Upper lobe of right lung (tissue), 1 donor: ENCODE measurements around the gene FADS2. TPM values are rescaled to one million over a fixed set of nuclear protein-coding genes. Genes with fewer than 3 reads are reported as not detected.

ENCODE experiments used
- ATAC-seq: fragments of 200-7000 bp; cut with Tn5 transposase; one replicate; pipeline ENCODE4 v1.9.1; 2020; ENCODE audit warnings: mild to moderate bottlenecking, moderate library complexity
- DNase-seq: peaks from one replicate; pipeline ENCODE4 v3.0.0-alpha.2; 2020
- H3K27ac ChIP-seq: fragments of 200-600 bp; one replicate; pipeline ENCODE4 v1.8.0; 2022
- H3K27me3 ChIP-seq: fragments of 200-600 bp; one replicate; pipeline ENCODE4 v1.8.0; 2022; ENCODE audit warnings: mild to moderate bottlenecking
- H3K36me3 ChIP-seq: fragments of 200-600 bp; one replicate; pipeline ENCODE4 v1.8.0; 2022
- H3K4me1 ChIP-seq: fragments of 200-600 bp; one replicate; pipeline ENCODE4 v1.8.0; 2022
- H3K4me3 ChIP-seq: fragments of 200-600 bp; one replicate; pipeline ENCODE4 v1.8.0; 2022; ENCODE audit warnings: mild to moderate bottlenecking
- H3K9me3 ChIP-seq: fragments of 200-600 bp; one replicate; pipeline ENCODE4 v1.8.0; 2022
- intact Hi-C: fragments of 100-400 bp; cut with DNase I; formaldehyde crosslinking; loops from one replicate; pipeline ENCODE4 v1.11.0; 2022
- total RNA-seq: library from RNA; stranded (reverse); fragmentation: NEBNext Ultra II Directional; extraction: Animal tissue kit (Norgen Biotek cat#: 25700); gene quantifications from one replicate; pipeline ENCODE4 v1.2.1, GENCODE V29; 2021
- TF ChIP-seq, protein P1 (sequence below): fragments of 200-600 bp; IDR thresholded peaks from one replicate; pipeline ENCODE4 v1.8.0; 2022; ENCODE audit warnings: antibody characterized with exemption
- donor health status: DM: no; HTN: yes; CAD: no; lungs with severe emphysema.

Gene FADS2
- total RNA-seq, 1 donor from 2014 or later, result 75.1 TPM

DNA sequence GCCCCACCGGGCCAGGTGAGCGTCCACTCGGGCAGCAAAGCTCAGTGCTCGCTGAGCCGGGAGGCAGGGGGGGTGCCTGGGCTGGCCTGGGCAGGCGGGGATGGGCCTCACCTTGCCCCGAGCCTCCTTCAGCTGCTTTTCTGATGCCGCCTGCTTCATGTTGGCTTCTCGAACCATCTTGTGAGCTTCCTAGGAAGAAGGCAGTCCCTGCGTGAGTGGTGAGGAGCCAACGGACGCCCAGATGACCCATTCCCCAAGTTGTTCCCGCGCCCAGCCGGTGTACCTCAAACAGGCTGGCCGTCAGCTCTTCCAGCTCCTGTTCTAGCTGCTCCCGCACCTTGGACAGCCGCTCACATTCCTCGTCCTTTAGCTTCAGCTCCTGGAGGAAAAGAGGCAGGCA lies 79.2 kb downstream of the FADS2 start:
- DNase-seq (no peak), ATAC-seq (no peak)
- H3K27ac ChIP-seq, result no peak overlapping the region
- no peaks in the 10 kb centered on the region for H3K9me3 ChIP-seq
- intact Hi-C loops, result no loop called here
- no peaks in the 10 kb centered on the region for H3K27me3 ChIP-seq
- peaks cover 6% of the 10 kb centered on the region for H3K4me1 ChIP-seq
- TF ChIP-seq, protein P1, sequence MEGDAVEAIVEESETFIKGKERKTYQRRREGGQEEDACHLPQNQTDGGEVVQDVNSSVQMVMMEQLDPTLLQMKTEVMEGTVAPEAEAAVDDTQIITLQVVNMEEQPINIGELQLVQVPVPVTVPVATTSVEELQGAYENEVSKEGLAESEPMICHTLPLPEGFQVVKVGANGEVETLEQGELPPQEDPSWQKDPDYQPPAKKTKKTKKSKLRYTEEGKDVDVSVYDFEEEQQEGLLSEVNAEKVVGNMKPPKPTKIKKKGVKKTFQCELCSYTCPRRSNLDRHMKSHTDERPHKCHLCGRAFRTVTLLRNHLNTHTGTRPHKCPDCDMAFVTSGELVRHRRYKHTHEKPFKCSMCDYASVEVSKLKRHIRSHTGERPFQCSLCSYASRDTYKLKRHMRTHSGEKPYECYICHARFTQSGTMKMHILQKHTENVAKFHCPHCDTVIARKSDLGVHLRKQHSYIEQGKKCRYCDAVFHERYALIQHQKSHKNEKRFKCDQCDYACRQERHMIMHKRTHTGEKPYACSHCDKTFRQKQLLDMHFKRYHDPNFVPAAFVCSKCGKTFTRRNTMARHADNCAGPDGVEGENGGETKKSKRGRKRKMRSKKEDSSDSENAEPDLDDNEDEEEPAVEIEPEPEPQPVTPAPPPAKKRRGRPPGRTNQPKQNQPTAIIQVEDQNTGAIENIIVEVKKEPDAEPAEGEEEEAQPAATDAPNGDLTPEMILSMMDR, result no peak
- no peak overlapping the region for H3K4me3 ChIP-seq
- H3K36me3 ChIP-seq, result no peaks in the 10 kb centered on the region

GRCh38 chr11:61907871-61908729 lies 80.0 kb downstream of the FADS2 start:
- ATAC-seq (no peak), DNase-seq (no peak)
- intact Hi-C loops, result no loop called here
- H3K27me3 ChIP-seq, result no peaks in the 10 kb centered on the region
- H3K36me3 ChIP-seq, result no peaks in the 10 kb centered on the region
- H3K9me3 ChIP-seq, result no peaks in the 10 kb centered on the region
- TF ChIP-seq, protein P1, result no peak
- H3K4me1 ChIP-seq, result peaks cover 6% of the 10 kb centered on the region
- no peak overlapping the region for H3K27ac ChIP-seq
- no peak overlapping the region for H3K4me3 ChIP-seq

GRCh38 chr11:61908730-61909316 lies 80.7 kb downstream of the FADS2 start:
- no peaks in the 10 kb centered on the region for H3K27me3 ChIP-seq
- peaks cover 6% of the 10 kb centered on the region for H3K4me1 ChIP-seq
- H3K9me3 ChIP-seq, result no peaks in the 10 kb centered on the region
- DNase-seq (no peak), ATAC-seq (no peak)
- H3K36me3 ChIP-seq, result no peaks in the 10 kb centered on the region
- intact Hi-C loops, result no loop called here
- H3K27ac ChIP-seq, result no peak overlapping the region
- H3K4me3 ChIP-seq, result no peak overlapping the region
- TF ChIP-seq, protein P1, result no peak

GRCh38 chr11:61910187-61911127 lies 82.4 kb downstream of the FADS2 start:
- Histone ChIP-seq H3K4me3 (no peak overlapping the region), H3K4me1 (peaks cover 6% of the 10 kb centered on the region), H3K9me3 (no peaks in the 10 kb centered on the region), H3K36me3 (no peaks in the 10 kb centered on the region), H3K27me3 (no peaks in the 10 kb centered on the region), H3K27ac (no peak overlapping the region)
- DNase-seq, result peak; percentile 18
- TF ChIP-seq, protein P1, result no peak
- ATAC-seq, result no peak
- intact Hi-C loops, result no loop called here

GRCh38 chr11:61911128-61911700 lies 83.1 kb downstream of the FADS2 start:
- TF ChIP-seq, protein P1, result no peak
- no peak overlapping the region for H3K27ac ChIP-seq
- ATAC-seq, result no peak

More at GRCh38 chr11:61911128-61911700, 83.1 kb downstream of the FADS2 start:
- no peak for DNase-seq
- Histone ChIP-seq H3K4me3 (no peak overlapping the region), H3K4me1 (peaks cover 6% of the 10 kb centered on the region), H3K9me3 (no peaks in the 10 kb centered on the region), H3K27me3 (no peaks in the 10 kb centered on the region), H3K36me3 (no peaks in the 10 kb centered on the region)
- intact Hi-C loops, result no loop called here
